H1 (cell line): Measurements from ENCODE around the gene RNASE11. TPM values are rescaled to one million over a fixed set of nuclear protein-coding genes. Genes with fewer than 3 reads are reported as not detected.

ENCODE experiments used
- CTCF ChIA-PET: fragments of 300-600 bp; sonication (Branson Sonifier 250); formaldehyde crosslinking; loops from one replicate; lab custom pipeline; 2021; ENCODE audit not compliant: partially characterized antibody; lab: Charles Lee
- POLR2A ChIA-PET: fragments of 300-600 bp; sonication (Branson Sonifier 250); formaldehyde crosslinking; loops from one replicate; lab custom pipeline; 2021; ENCODE audit warnings: inconsistent platforms; ENCODE audit not compliant: partially characterized antibody; lab: Charles Lee
- DNase-seq, 2 experiments: peaks; one replicate each; pipeline versions ENCODE4 v3.0.0 to v3.0.0-alpha.2; 2010 to 2022; ENCODE audit warnings: low spot score in 2 of 2, low read depth in 1 of 2, mixed read lengths in 1 of 2
- FAIRE-seq: peaks from 2 replicates; lab custom pipeline; 2011; peaks lifted over from hg19 to GRCh38; lab: Jason Lieb, UNC
- H2AFZ ChIP-seq: 2 replicates; pipeline ENCODE4 v1.8.1; 2012; ENCODE audit warnings: low read length, inconsistent platforms
- H2AK5ac ChIP-seq: 2 replicates; pipeline ENCODE4 v1.6.1; 2013; ENCODE audit warnings: low read depth, low read length
- H2BK120ac ChIP-seq: replicated peaks from 2 replicates; pipeline ENCODE3; 2013; ENCODE audit warnings: low read depth, low read length, inconsistent platforms
- H2BK12ac ChIP-seq: 2 replicates; pipeline ENCODE4 v1.6.1; 2013; ENCODE audit warnings: low read depth, low read length
- H2BK15ac ChIP-seq: 2 replicates; pipeline ENCODE4 v1.6.1; 2013; ENCODE audit warnings: low read length
- H2BK20ac ChIP-seq: 2 replicates; pipeline ENCODE4 v1.6.1; 2013; ENCODE audit warnings: low read length
- H2BK5ac ChIP-seq: 2 replicates; pipeline ENCODE4 v1.6.1; 2013; ENCODE audit warnings: low read depth, low read length
- H3K14ac ChIP-seq: 2 replicates; pipeline ENCODE4 v1.6.1; 2013; ENCODE audit warnings: inconsistent platforms; ENCODE audit not compliant: insufficient read length
- H3K18ac ChIP-seq: 2 replicates; pipeline ENCODE4 v1.6.1; 2013; ENCODE audit warnings: low read length; ENCODE audit errors: extremely low read depth
- H3K23ac ChIP-seq: 2 replicates; pipeline ENCODE4 v1.6.1; 2013; ENCODE audit warnings: inconsistent platforms; ENCODE audit not compliant: insufficient read length
- H3K23me2 ChIP-seq: 2 replicates; pipeline ENCODE4 v1.6.1; 2013; ENCODE audit warnings: low read depth, low read length
- H3K27ac ChIP-seq: 2 replicates; pipeline ENCODE4 v1.6.1; 2011; ENCODE audit warnings: low read depth, low read length, inconsistent platforms
- H3K27me3 ChIP-seq, 4 experiments: replicated peaks in 1 of 4; 1 replicate in 1 of 4; 2 replicates in 3 of 4; pipeline versions ENCODE4 v1.6.1 to v1.8.1; 2011 to 2013; ENCODE audit warnings: low read length in 3 of 4, mild to moderate bottlenecking in 3 of 4, inconsistent platforms in 2 of 4, mixed read lengths in 2 of 4, moderate library complexity in 1 of 4; ENCODE audit not compliant: control insufficient read depth in 3 of 4, insufficient read depth in 3 of 4; ENCODE audit errors: extremely low read depth in 1 of 4
- H3K36me3 ChIP-seq, 4 experiments: 2 replicates each; pipeline versions ENCODE4 v1.6.1 to v1.8.1; 2011 to 2013; ENCODE audit warnings: mild to moderate bottlenecking in 4 of 4, low read length in 3 of 4, moderate library complexity in 2 of 4, control low read depth in 1 of 4, inconsistent platforms in 1 of 4; ENCODE audit not compliant: insufficient read depth in 4 of 4, control insufficient read depth in 2 of 4
- H3K4ac ChIP-seq: replicated peaks from 2 replicates; pipeline ENCODE3; 2013; ENCODE audit warnings: low read length, low read depth, mixed read lengths, inconsistent platforms; ENCODE audit not compliant: insufficient read length
- H3K4me1 ChIP-seq, 4 experiments: replicated peaks in 1 of 4; 1 replicate in 1 of 4; 2 replicates in 3 of 4; pipeline versions ENCODE4 v1.6.1 to v1.8.1; 2011 to 2013; ENCODE audit warnings: low read length in 3 of 4, inconsistent platforms in 2 of 4, mixed read lengths in 1 of 4; ENCODE audit not compliant: insufficient read depth in 4 of 4, control insufficient read depth in 3 of 4
- H3K4me2 ChIP-seq, 2 experiments: 2 replicates each; pipeline versions ENCODE4 v1.6.1 to v1.8.1; 2011 to 2013; ENCODE audit warnings: low read depth in 2 of 2, low read length in 2 of 2, control low read depth in 1 of 2, inconsistent platforms in 1 of 2, mild to moderate bottlenecking in 1 of 2; ENCODE audit not compliant: insufficient read depth in 1 of 2
- H3K4me3 ChIP-seq, 4 experiments: fragments of 200-600, 300-600 bp in 1 of 4; sonication (generic), shearing (Covaris generic), sonication (Bioruptor Twin) in 1 of 4; 2 replicates each; pipeline versions ENCODE4 v1.5.1 to v1.8.1; 2011 to 2016; ENCODE audit warnings: low read length in 4 of 4, low read depth in 3 of 4, control low read depth in 2 of 4, inconsistent platforms in 2 of 4, mild to moderate bottlenecking in 2 of 4, mixed read lengths in 1 of 4, moderate library complexity in 1 of 4; ENCODE audit not compliant: insufficient read depth in 2 of 4; ENCODE audit errors: extremely low read depth in 1 of 4
- H3K56ac ChIP-seq: replicated peaks from 2 replicates; pipeline ENCODE3; 2013; ENCODE audit warnings: low read depth, mild to moderate bottlenecking, mixed read lengths, low read length, inconsistent platforms; ENCODE audit not compliant: insufficient read length
- H3K79me1 ChIP-seq: 2 replicates; pipeline ENCODE4 v1.6.1; 2013; ENCODE audit warnings: low read depth, low read length, control low read depth
- H3K79me2 ChIP-seq, 2 experiments: 2 replicates each; pipeline versions ENCODE4 v1.6.1 to v1.8.1; 2012 to 2013; ENCODE audit warnings: low read length in 2 of 2, mild to moderate bottlenecking in 2 of 2, inconsistent platforms in 1 of 2; ENCODE audit not compliant: insufficient read depth in 2 of 2, control insufficient read depth in 1 of 2
- H3K9ac ChIP-seq, 4 experiments: replicated peaks in 1 of 4; 1 replicate in 1 of 4; 2 replicates in 3 of 4; pipeline versions ENCODE4 v1.6.1 to v1.8.1; 2011 to 2013; ENCODE audit warnings: low read depth in 3 of 4, low read length in 3 of 4, control low read depth in 2 of 4, mild to moderate bottlenecking in 2 of 4, moderate library complexity in 2 of 4, inconsistent platforms in 1 of 4; ENCODE audit errors: extremely low read depth in 1 of 4
- H3K9me3 ChIP-seq, 2 experiments: 2 replicates each; pipeline versions ENCODE4 v1.6.1 to v1.8.1; 2012 to 2013; ENCODE audit warnings: mild to moderate bottlenecking in 2 of 2, moderate library complexity in 2 of 2, control low read depth in 1 of 2, inconsistent platforms in 1 of 2, low read depth in 1 of 2, low read length in 1 of 2, mixed read lengths in 1 of 2; ENCODE audit not compliant: insufficient read depth in 2 of 2
- H4K20me1 ChIP-seq, 2 experiments: replicated peaks in 1 of 2; 2 replicates each; pipeline versions ENCODE3 to v1.8.1; 2011 to 2013; ENCODE audit warnings: inconsistent platforms in 2 of 2, low read length in 2 of 2, mild to moderate bottlenecking in 1 of 2; ENCODE audit not compliant: insufficient read depth in 2 of 2, control insufficient read depth in 1 of 2
- H4K5ac ChIP-seq: 2 replicates; pipeline ENCODE4 v1.6.1; 2013; ENCODE audit warnings: low read length, low read depth, mixed read lengths, inconsistent platforms; ENCODE audit not compliant: insufficient read length
- H4K8ac ChIP-seq: 2 replicates; pipeline ENCODE4 v1.8.0; 2013; ENCODE audit warnings: mild to moderate bottlenecking, moderate library complexity, low read length, inconsistent platforms; ENCODE audit not compliant: insufficient read depth; ENCODE audit errors: extremely low read depth
- H4K91ac ChIP-seq: replicated peaks from 2 replicates; pipeline ENCODE3; 2013; ENCODE audit warnings: low read length, mixed read lengths, inconsistent platforms; ENCODE audit not compliant: insufficient read length
- ATF3 ChIP-seq: IDR thresholded peaks from 2 replicates; pipeline ENCODE4 v1.6.1; 2011; ENCODE audit warnings: low read depth, mild to moderate bottlenecking, low read length; ENCODE audit not compliant: insufficient read depth
- BCL11A ChIP-seq, 2 experiments: IDR thresholded peaks; one replicate each; pipeline ENCODE4 v1.6.1; 2011; ENCODE audit warnings: low read depth in 2 of 2, low read length in 2 of 2, mild to moderate bottlenecking in 2 of 2
- CBX5 ChIP-seq: fragments of 300-800, 300-1000 bp; sonication (generic); IDR thresholded peaks from 2 replicates; pipeline ENCODE4 v1.7.1; 2016; ENCODE audit warnings: antibody characterized with exemption, low read length, low read depth
- CEBPB ChIP-seq: IDR thresholded peaks from 2 replicates; pipeline ENCODE4 v1.6.1; 2012; ENCODE audit warnings: low read depth, low read length
- MAFK ChIP-seq: IDR thresholded peaks from 2 replicates; pipeline ENCODE4 v1.6.1; 2012; ENCODE audit warnings: low read depth, mild to moderate bottlenecking, improper control_type of control experiment, low read length
- MAX ChIP-seq: IDR thresholded peaks from 2 replicates; pipeline ENCODE4 v1.6.1; 2012; ENCODE audit warnings: inconsistent platforms
- TBP ChIP-seq: IDR thresholded peaks from 2 replicates; pipeline ENCODE4 v1.6.1; 2011; ENCODE audit warnings: low read depth, low read length, improper control_type of control experiment
- TCF12 ChIP-seq: IDR thresholded peaks from 2 replicates; pipeline ENCODE4 v1.6.1; 2011; ENCODE audit warnings: low read depth, mild to moderate bottlenecking, low read length
- TEAD4 ChIP-seq: IDR thresholded peaks from 2 replicates; pipeline ENCODE4 v1.6.1; 2012; ENCODE audit warnings: low read depth, low read length, inconsistent platforms, mixed read lengths
- ZNF274 ChIP-seq: IDR thresholded peaks from 2 replicates; pipeline ENCODE4 v1.7.0; 2012; ENCODE audit warnings: low read length, borderline replicate concordance; ENCODE audit errors: extremely low read depth
- WGBS, 2 experiments: shearing (Covaris generic) in 1 of 2; methylation state at CpG; one replicate each; pipeline versions ENCODE4 v1.1.6 to v1.1.7; 2013 to 2015; ENCODE audit warnings: low lambda C conversion rate in 2 of 2, mixed read lengths in 2 of 2, inconsistent platforms in 1 of 2, low coverage in 1 of 2, missing lambda C conversion rate in 1 of 2; ENCODE audit not compliant: insufficient replicate concordance in 2 of 2, insufficient coverage in 1 of 2, insufficient read length in 1 of 2; ENCODE audit errors: extremely low coverage in 1 of 2, missing lambda C conversion rate in 1 of 2; 5-methylcytosine and 5-hydroxymethylcytosine counted together
- polyA plus RNA-seq, 7 experiments: library from polyadenylated mRNA; depleted of rRNA in 3 of 7; stranded (reverse) in 5 of 7; unstranded in 2 of 7; fragments of >200 nt in 5 of 7; fragments of 200-250 nt in 2 of 7; gene quantifications; 1 replicate in 5 of 7; 2 replicates in 1 of 7; 4 replicates in 1 of 7; pipeline versions ENCODE4 v1.2.1 to v1.2.3, GENCODE V29; 2011 to 2013; ENCODE audit warnings: missing spikeins in 2 of 7, mixed read lengths in 2 of 7
- total RNA-seq: library from RNA; stranded (reverse); fragmentation: NEBNext Ultra II Directional; extraction: Animal tissue kit (Norgen Biotek cat#: 25700); gene quantifications from 2 replicates; pipeline ENCODE4 v1.2.1, GENCODE V29; 2021
- TF ChIP-seq, protein P1 (sequence below): IDR thresholded peaks from 2 replicates; pipeline ENCODE4 v1.6.1; 2012; ENCODE audit warnings: low read length, inconsistent platforms

The RNASE11 gene
- total and polyA plus RNA-seq, 2 of the 8 experiments (the other 6 are each of a cell fraction or from before 2014, with no cell fraction given): not detected

DNA sequence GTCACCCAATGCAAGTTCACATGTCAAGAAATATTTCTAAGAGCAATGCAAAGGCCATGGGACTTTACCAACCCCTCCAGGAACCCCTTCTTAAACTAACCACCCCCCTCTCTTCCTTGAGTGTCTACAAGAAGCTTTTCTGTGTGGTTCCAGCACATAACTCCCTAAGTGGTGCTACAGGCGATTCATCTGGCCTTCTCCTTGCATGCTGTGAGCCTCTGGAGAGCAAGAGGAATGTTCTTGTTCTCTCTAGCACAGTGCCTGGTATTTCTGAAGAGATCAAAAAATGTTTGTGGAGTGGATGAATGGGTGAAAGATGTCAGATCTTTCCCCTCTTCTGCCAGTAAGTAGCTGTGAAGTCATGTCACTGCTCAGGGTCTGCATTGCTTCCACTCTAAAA is 9.3 kb upstream of the RNASE11 start:
- Histone ChIP-seq H3K9ac (no peak overlapping the region), H4K20me1 (no peaks in the 10 kb centered on the region), H2BK20ac (no peak overlapping the region), H3K79me1 (no peaks in the 10 kb centered on the region), H2AK5ac (no peak overlapping the region)
- WGBS, 2 experiments: 87% methylated on average over 1 of the region's 1 CpG; no CpG with 5 or more reads in 1 of the 2 experiments
- CTCF ChIA-PET: interaction anchor here (0.9 to 5.0 kb wide), 8 partner anchors 9 to 212 kb away, joined by 3 to 34 read pairs (median 4); partner anchors contain the start of gene RNASE11
- TF ChIP-seq MAFK (no peak), ATF3 (no peak), MAX (no peak), CBX5 (no peak), ZNF274 (no peak), TCF12 (no peak), TBP (no peak), CEBPB (no peak), TEAD4 (no peak), BCL11A (IDR thresholded peaks at IDR 0.05; ENCODE audit: low read depth in 2 of 2, low read length in 2 of 2) (no peak)
- TF ChIP-seq, protein P1, sequence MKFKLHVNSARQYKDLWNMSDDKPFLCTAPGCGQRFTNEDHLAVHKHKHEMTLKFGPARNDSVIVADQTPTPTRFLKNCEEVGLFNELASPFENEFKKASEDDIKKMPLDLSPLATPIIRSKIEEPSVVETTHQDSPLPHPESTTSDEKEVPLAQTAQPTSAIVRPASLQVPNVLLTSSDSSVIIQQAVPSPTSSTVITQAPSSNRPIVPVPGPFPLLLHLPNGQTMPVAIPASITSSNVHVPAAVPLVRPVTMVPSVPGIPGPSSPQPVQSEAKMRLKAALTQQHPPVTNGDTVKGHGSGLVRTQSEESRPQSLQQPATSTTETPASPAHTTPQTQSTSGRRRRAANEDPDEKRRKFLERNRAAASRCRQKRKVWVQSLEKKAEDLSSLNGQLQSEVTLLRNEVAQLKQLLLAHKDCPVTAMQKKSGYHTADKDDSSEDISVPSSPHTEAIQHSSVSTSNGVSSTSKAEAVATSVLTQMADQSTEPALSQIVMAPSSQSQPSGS: no peak
- TF ChIP-seq, all 59 proteins: peak for 0
- Histone ChIP-seq H3K23me2 (no peaks in the 10 kb centered on the region), H2BK15ac (no peak overlapping the region), H2BK120ac (no peak overlapping the region), H3K36me3 (no peaks in the 10 kb centered on the region), H3K27me3 (no peaks in the 10 kb centered on the region; a peak in 1 of 7 replicates), H4K5ac (no peak overlapping the region), H3K14ac (no peak overlapping the region), H3K23ac (no peak overlapping the region), H2AFZ (0 out of 2 replicates have a peak overlapping the region, but pooled peaks have one; percentile 13), H3K18ac (no peak overlapping the region), H3K4me3 (no peak overlapping the region), H3K27ac (no peak overlapping the region), H3K56ac (no peak overlapping the region), H2BK12ac (no peak overlapping the region), H2BK5ac (no peak overlapping the region), H3K79me2 (no peaks in the 10 kb centered on the region), H3K9me3 (no peaks in the 10 kb centered on the region), H4K91ac (no peak overlapping the region), H3K4me2 (no peak overlapping the region), H3K4ac (no peak overlapping the region), H4K8ac (no peak overlapping the region), H3K4me1 (no peaks in the 10 kb centered on the region; a peak in 1 of 7 replicates)
- POLR2A ChIA-PET: interaction anchor here (1.6 kb wide), 1 partner anchor 10 kb away, joined by 3 read pairs; no protein-coding TSS in a partner anchor
- FAIRE-seq: no peak
- no peak for DNase-seq
